HG03097 (cell line): Measurements from ENCODE around the gene PDX1.

Experiments
- ATAC-seq: cut with Tn5 transposase; IDR thresholded peaks from one replicate; pipeline ENCODE4 v1.9.1; 2021; ENCODE audit not compliant: unreplicated experiment, low FRiP score

The PDX1 gene

GRCh38 chr13:27969082-27969865, 49.5 kb downstream of the PDX1 start, which contains the start of gene CDX2:
CDX2 (minus strand) TSS chr13:27969315; CDS start chr13:27969006, 309 bp downstream.
- no peak for ATAC-seq

GRCh38 chr13:27969866-27970229, 50.0 kb downstream of the PDX1 start:
- no peak for ATAC-seq

- ATAC-seq = no peak
Measured at GRCh38 chr13:27970382-27971235, 50.8 kb downstream of the PDX1 start.

DNA sequence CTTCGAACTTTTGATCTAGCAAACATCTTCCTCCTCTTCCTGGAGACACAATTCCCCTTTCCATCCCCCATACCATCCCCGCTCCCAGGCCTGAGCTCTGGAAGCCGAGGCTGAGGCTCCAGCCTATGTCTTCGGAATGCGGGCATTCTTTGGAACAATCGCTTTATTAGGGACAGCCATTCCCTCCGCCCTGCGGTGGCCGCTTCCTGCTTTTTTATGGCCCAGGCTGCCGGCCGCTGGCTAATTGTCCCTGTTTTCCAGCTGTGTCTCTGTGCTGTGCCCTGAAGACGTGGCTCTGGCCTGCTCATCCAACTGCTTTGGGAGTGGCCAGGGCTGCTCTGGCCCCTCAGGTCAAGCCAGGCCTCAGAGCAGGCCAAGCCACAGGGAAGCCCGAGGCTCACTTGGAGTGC, 51.4 kb downstream of the PDX1 start:
- no peak for ATAC-seq

- ATAC-seq = no peak
Measured at GRCh38 chr13:27971776-27972477, 52.1 kb downstream of the PDX1 start.

- ATAC-seq = no peak
Measured at GRCh38 chr13:27972478-27972820, 52.6 kb downstream of the PDX1 start.

DNA sequence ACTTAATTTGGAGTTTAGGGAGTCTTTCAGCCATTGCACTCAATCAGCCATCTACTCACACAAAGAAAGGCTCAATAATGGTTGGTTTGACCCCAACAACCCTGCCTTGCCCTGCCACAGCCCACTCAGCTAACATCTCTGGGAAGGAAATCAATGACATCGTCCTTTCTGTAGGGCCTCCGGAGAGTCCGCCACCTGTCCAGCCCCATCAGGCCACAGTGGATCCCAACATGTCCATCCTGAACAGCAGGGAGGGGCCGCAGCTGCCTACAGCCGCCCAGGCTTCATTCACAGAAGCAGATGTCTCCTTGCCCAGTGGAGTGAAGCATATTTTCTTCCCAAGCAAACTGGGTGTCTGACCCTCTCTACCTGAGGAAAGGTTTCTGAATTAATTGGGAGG, 53.5 kb downstream of the PDX1 start:
- no peak for ATAC-seq

DNA sequence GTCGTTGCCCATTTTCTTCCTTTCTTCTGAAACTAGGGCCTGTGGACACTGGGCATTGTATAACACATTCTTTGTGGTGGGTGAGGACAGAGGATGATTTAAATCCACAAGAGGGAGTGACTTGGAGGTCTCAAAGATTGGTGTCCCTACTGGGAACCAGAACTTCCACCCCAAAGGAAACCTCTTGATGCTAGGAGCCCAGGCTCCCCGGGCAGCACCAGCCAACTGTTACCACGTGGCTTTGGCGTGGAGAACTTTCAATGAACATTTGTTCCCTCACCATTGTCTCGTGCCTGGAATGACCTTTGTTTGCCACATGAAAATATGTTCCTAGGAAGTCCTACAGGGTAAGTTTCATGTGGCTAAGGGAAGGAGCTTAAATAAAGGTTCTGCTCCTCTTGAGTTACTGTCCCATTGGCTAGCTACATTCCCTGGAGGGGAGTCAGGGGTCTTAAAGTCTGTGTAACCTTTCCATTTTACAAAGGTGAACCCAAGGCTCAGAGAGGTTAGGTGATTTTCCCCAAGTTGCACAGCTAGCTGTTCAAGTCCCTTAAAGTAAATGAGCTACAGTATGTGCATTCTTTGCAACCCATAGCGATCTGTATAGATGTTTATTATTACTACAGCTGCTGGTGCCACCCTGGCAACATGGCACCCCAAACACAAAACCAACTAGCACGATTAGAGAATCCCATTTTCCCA, 54.3 kb downstream of the PDX1 start:
- no peak for ATAC-seq
